B cell (primary cell): ENCODE measurements around the gene GLUD1. TPM values are rescaled to one million over a fixed set of nuclear protein-coding genes. Genes with fewer than 3 reads are reported as not detected.

Experiments used
- ATAC-seq: fragments of 200-7000 bp; cut with Tn5 transposase; one replicate; pipeline ENCODE4 v1.10.0; 2021; ENCODE audit warnings: low read depth, mild to moderate bottlenecking, moderate number of reproducible peaks, moderate library complexity
- CTCF ChIA-PET: fragments of 350-600 bp; sonication (Branson Sonifier 250); formaldehyde crosslinking; loops from one replicate; lab custom pipeline; 2021; ENCODE audit warnings: antibody characterized with exemption, inconsistent platforms; lab: Charles Lee
- POLR2A ChIA-PET: fragments of 350-600 bp; sonication (Branson Sonifier 250); formaldehyde crosslinking; loops from one replicate; lab custom pipeline; 2021; ENCODE audit warnings: antibody characterized with exemption; lab: Charles Lee
- DNase-seq: peaks from one replicate; pipeline ENCODE4 v3.0.0; 2013
- H2AFZ ChIP-seq: 2 replicates; pipeline ENCODE4 v1.6.1; 2012; ENCODE audit warnings: mild to moderate bottlenecking, low read depth, low read length; ENCODE audit not compliant: insufficient read depth, poor library complexity, severe bottlenecking
- H3K27ac ChIP-seq, 2 donors: 1 replicate in 1 of 2; 2 replicates in 1 of 2; pipeline ENCODE4 v1.5.1; 2012 to 2013; ENCODE audit warnings: low read length in 2 of 2, mild to moderate bottlenecking in 2 of 2, moderate library complexity in 1 of 2
- H3K27me3 ChIP-seq, 4 experiments: fragments of 200-600 bp in 1 of 4; sonication (generic) in 1 of 4; replicated peaks in 1 of 4; 1 replicate in 2 of 4; 2 replicates in 2 of 4; pipeline versions ENCODE4 v1.6.1 to v1.7.0; 2013 to 2016; ENCODE audit warnings: low read length in 3 of 4, mild to moderate bottlenecking in 2 of 4, mixed read lengths in 1 of 4, moderate library complexity in 1 of 4; ENCODE audit not compliant: insufficient read depth in 4 of 4, control insufficient read depth in 3 of 4; ENCODE audit errors: control extremely low read depth in 1 of 4
- H3K36me3 ChIP-seq, 2 experiments: replicated peaks in 1 of 2; 1 replicate in 1 of 2; 2 replicates in 1 of 2; pipeline versions ENCODE4 v1.6.1 to v1.7.1; 2013; ENCODE audit warnings: low read length in 1 of 2; ENCODE audit not compliant: insufficient read depth in 2 of 2, control insufficient read depth in 1 of 2; ENCODE audit errors: control extremely low read depth in 1 of 2, extremely low read depth in 1 of 2
- H3K4me1 ChIP-seq, 2 donors: fragments of 200-600 bp in 1 of 2; sonication (generic) in 1 of 2; 1 replicate in 1 of 2; 2 replicates in 1 of 2; pipeline versions ENCODE4 v1.5.1 to v1.6.1; 2013 to 2017; ENCODE audit warnings: low read length in 2 of 2; ENCODE audit not compliant: control insufficient read depth in 2 of 2, insufficient read depth in 2 of 2
- H3K4me2 ChIP-seq: replicated peaks from 2 replicates; pipeline ENCODE3; 2012; ENCODE audit warnings: mild to moderate bottlenecking, low read depth, low read length; ENCODE audit not compliant: poor library complexity, severe bottlenecking
- H3K4me3 ChIP-seq, 5 experiments: fragments of 200-600 bp in 1 of 5; sonication (generic) in 1 of 5; 1 replicate in 3 of 5; 2 replicates in 2 of 5; pipeline versions ENCODE4 v1.5.1 to v1.7.0; 2011 to 2016; ENCODE audit warnings: low read length in 4 of 5, mild to moderate bottlenecking in 4 of 5, low read depth in 2 of 5, control low read depth in 1 of 5, moderate library complexity in 1 of 5; ENCODE audit not compliant: insufficient read depth in 1 of 5; ENCODE audit errors: control extremely low read depth in 1 of 5, extremely low read depth in 1 of 5
- H3K79me2 ChIP-seq: fragments of 200-600 bp; sonication (generic); one replicate; pipeline ENCODE4 v1.6.0; 2016; ENCODE audit warnings: low read length; ENCODE audit not compliant: control insufficient read depth, insufficient read depth
- H3K9ac ChIP-seq: fragments of 200-600 bp; sonication (generic); 2 replicates; pipeline ENCODE4 v1.6.1; 2017; ENCODE audit warnings: mild to moderate bottlenecking, low read length, moderate library complexity
- H3K9me3 ChIP-seq, 3 donors: one replicate each; pipeline versions ENCODE4 v1.6.1 to v1.7.1; 2013; ENCODE audit warnings: low read length in 2 of 3; ENCODE audit not compliant: control insufficient read depth in 2 of 3, insufficient read depth in 1 of 3; ENCODE audit errors: control extremely low read depth in 1 of 3
- H4K20me1 ChIP-seq: 2 replicates; pipeline ENCODE4 v1.6.0; 2012; ENCODE audit warnings: mild to moderate bottlenecking, low read length; ENCODE audit not compliant: insufficient read depth, control insufficient read depth, poor library complexity, severe bottlenecking
- H3K27ac Mint-ChIP-seq: one replicate; pipeline ENCODE4 v1.8.0; 2021; ENCODE audit warnings: mixed read lengths
- H3K27me3 Mint-ChIP-seq: one replicate; pipeline ENCODE4 v1.8.0; 2021; ENCODE audit warnings: mixed read lengths
- H3K4me1 Mint-ChIP-seq: one replicate; pipeline ENCODE4 v1.8.0; 2021; ENCODE audit warnings: mixed read lengths
- H3K4me3 Mint-ChIP-seq: one replicate; pipeline ENCODE4 v1.8.0; 2021; ENCODE audit warnings: mixed read lengths
- H3K9me3 Mint-ChIP-seq: one replicate; pipeline ENCODE4 v1.8.0; 2022; ENCODE audit warnings: mixed read lengths; ENCODE audit not compliant: insufficient read depth
- CTCF ChIP-seq: fragments of 200-600 bp; IDR thresholded peaks from one replicate; pipeline ENCODE4 v1.8.0; 2022; ENCODE audit warnings: antibody characterized with exemption, mild to moderate bottlenecking
- EZH2 ChIP-seq: IDR thresholded peaks from 2 replicates; pipeline ENCODE4 v1.6.1; 2012; ENCODE audit warnings: borderline replicate concordance, low read depth, mild to moderate bottlenecking, moderate library complexity, low read length; ENCODE audit not compliant: insufficient read depth, poor library complexity, severe bottlenecking
- WGBS: methylation state at CpG from one replicate; pipeline ENCODE4 v1.1.5; 2013; ENCODE audit warnings: missing lambda C conversion rate; ENCODE audit not compliant: insufficient coverage; 5-methylcytosine and 5-hydroxymethylcytosine counted together
- intact Hi-C: fragments of 100-400 bp; cut with micrococcal nuclease; formaldehyde crosslinking; loops from one replicate; pipeline ENCODE4 v1.10.0; 2022
- polyA plus RNA-seq: library from polyadenylated mRNA; depleted of rRNA; stranded (reverse); fragments of >200 nt; gene quantifications from 2 replicates; pipeline ENCODE4 v1.2.3, GENCODE V29; 2012
- small RNA-seq: library from RNA; depleted of rRNA; stranded (forward); fragments of <200 nt; gene quantifications from one replicate; pipeline ENCODE3, GENCODE V24; 2012; ENCODE audit warnings: low replicate concordance, low read depth; ENCODE audit not compliant: insufficient read length
- total RNA-seq, 2 donors: library from RNA; stranded (reverse); fragments of 120-200 nt in 1 of 2; gene quantifications; 1 replicate in 1 of 2; 2 replicates in 1 of 2; pipeline versions ENCODE4 v1.2.3 to v1.2.4, GENCODE V29; 2013 to 2022

The GLUD1 gene
- total and polyA plus RNA-seq, 2 donors (not counting 1 experiment from before 2014, with no cell fraction given) = 29.6 to 71.5 TPM

- no peak overlapping the region for H3K9ac ChIP-seq
- no peak overlapping the region for H3K4me2 ChIP-seq
- H3K9me3 ChIP-seq = no peaks in the 10 kb centered on the region
- TF ChIP-seq EZH2 = no peak
- no peak for TF ChIP-seq CTCF
- H3K27me3 ChIP-seq = no peaks in the 10 kb centered on the region
- no peak for DNase-seq
- H3K27me3 Mint-ChIP-seq = no peaks in the 10 kb centered on the region
- no peaks in the 10 kb centered on the region for H3K36me3 ChIP-seq
- no peak overlapping the region for H3K4me3 ChIP-seq
- no peaks in the 10 kb centered on the region for H3K79me2 ChIP-seq
- H4K20me1 ChIP-seq = no peaks in the 10 kb centered on the region
- CTCF ChIA-PET = no interaction called here
- no CpG with 5 or more reads among the region's 3 CpGs for WGBS
- POLR2A ChIA-PET = no interaction called here
- H3K4me1 Mint-ChIP-seq = no peaks in the 10 kb centered on the region
- no peak overlapping the region for H3K27ac Mint-ChIP-seq
- H3K4me3 Mint-ChIP-seq = no peak overlapping the region
- H2AFZ ChIP-seq = no peak overlapping the region
- no peaks in the 10 kb centered on the region for H3K9me3 Mint-ChIP-seq
- no peak for ATAC-seq
- no peaks in the 10 kb centered on the region for H3K4me1 ChIP-seq
- H3K27ac ChIP-seq = no peak overlapping the region
- intact Hi-C loops = no loop called here
Measured at GRCh38 chr10:87000491-87000890, 94.2 kb downstream of the GLUD1 start.

Small RNA genes lying within 50 kb of the gene (small RNA-seq; reads per million reads assigned to genes)
- gene AL136982.5 (not detected), gene FAM25A (not detected), gene RNU6-529P (not detected)

Other genes with a start within 250 kb of the GLUD1 start
- gene MMRN2, start 137.2 kb downstream of the GLUD1 start, total RNA-seq = 1.1 TPM in 1 of 2 replicates, not detected in the other
- 1.0 and 2.1 TPM in 2 replicates for gene MMRN2, start 137.2 kb downstream of the GLUD1 start, polyA plus RNA-seq
- not detected in 2 replicates for gene SNCG, start 136.2 kb downstream of the GLUD1 start, total RNA-seq
- gene SNCG, start 136.2 kb downstream of the GLUD1 start, polyA plus RNA-seq = not detected in 2 replicates
- gene ADIRF, start 126.4 kb downstream of the GLUD1 start, total RNA-seq = not detected in 2 replicates
- not detected in 2 replicates for gene ADIRF, start 126.4 kb downstream of the GLUD1 start, polyA plus RNA-seq
- not detected in 2 replicates for gene FAM25A, start 74.5 kb downstream of the GLUD1 start, total RNA-seq
- gene FAM25A, start 74.5 kb downstream of the GLUD1 start, polyA plus RNA-seq = not detected in 2 replicates
- 22.0 and 22.3 TPM in 2 replicates for gene SHLD2, start 363 bp upstream of the GLUD1 start, total RNA-seq
- gene SHLD2, start 363 bp upstream of the GLUD1 start, polyA plus RNA-seq = 9.0 and 14.3 TPM in 2 replicates
- gene NUTM2A, start 130.6 kb upstream of the GLUD1 start, total RNA-seq = 0.63 and 0.96 TPM in 2 replicates
- 0.88 and 1.0 TPM in 2 replicates for gene NUTM2A, start 130.6 kb upstream of the GLUD1 start, polyA plus RNA-seq